Measurements from ENCODE around the gene CEP104. TPM values are rescaled to one million over a fixed set of nuclear protein-coding genes. Genes with fewer than 3 reads are reported as not detected.

The CEP104 gene
- total and polyA plus RNA-seq, 9 of the 15 experiments (the other 6 are each of a cell fraction or from before 2014, with no cell fraction given) = 11.2 to 63.4 (median 42.6) TPM

- Histone ChIP-seq H3K4me1 (replicated peaks in 1 of 2; ENCODE audit: control insufficient read depth in 2 of 2, insufficient read depth in 2 of 2, low read length in 2 of 2) (no peaks in the 10 kb centered on the region), H2AFZ (ENCODE audit: low read depth, low read length) (no peak overlapping the region), H3K4me2 (ENCODE audit: insufficient read depth, low read length) (no peak overlapping the region), H3K36me3 (ENCODE audit: control insufficient read depth, insufficient read depth, low read length) (peaks cover 68% of the 10 kb centered on the region), H4K20me1 (replicated peaks; ENCODE audit: control insufficient read depth, insufficient read depth, low read length) (no peaks in the 10 kb centered on the region), H3K9me3 (replicated peaks; ENCODE audit: control insufficient read depth, insufficient read depth, low read depth, low read length) (no peaks in the 10 kb centered on the region), H3K27ac (ENCODE audit: extremely low read depth, low read depth, low read length) (no peak overlapping the region), H3K4me3 (no peak overlapping the region), H3K79me2 (ENCODE audit: control insufficient read depth, insufficient read depth, low read length) (no peaks in the 10 kb centered on the region), H3K9ac (ENCODE audit: insufficient read depth in 1 of 2, low read depth in 2 of 2, low read length in 2 of 2) (no peak overlapping the region), H3K27me3 (ENCODE audit: control insufficient read depth in 2 of 2, insufficient read depth in 2 of 2, low read length in 2 of 2) (no peaks in the 10 kb centered on the region), H3K9me1 (ENCODE audit: control insufficient read depth, insufficient read depth, low read length) (no peaks in the 10 kb centered on the region)
- ChIA-PET POLR2A (no interaction called here), CTCF (ENCODE audit: low intra/inter-chr PET ratio) (interaction anchor here (0.7 kb wide), 1 partner anchor 100 kb away, joined by 4 read pairs; no protein-coding TSS in a partner anchor)
- intact Hi-C loops (cut with micrococcal nuclease) (no loop called here), in situ Hi-C loops (cut with MboI) (no loop called here)
- FAIRE-seq = no peak
- DNase-seq (ENCODE audit: extremely low read depth in 1 of 4, low spot score in 3 of 4) = no peak
- 95% methylated on average over 5 of the region's 9 CpGs for WGBS (ENCODE audit: insufficient coverage, low coverage, missing lambda C conversion rate)
- no peak for ATAC-seq
- no TSS peak for BruUV-seq (replicated peaks)
- TF ChIP-seq CHAMP1 (IDR thresholded peaks at IDR 0.05) = no peak
- no peak for TF ChIP-seq ZNF280B (CRISPR knock-in tag; IDR thresholded peaks at IDR 0.05)
- no peak for TF ChIP-seq TCFL5 (CRISPR knock-in tag; conservative IDR thresholded peaks at IDR 0.05)
- no peak for TF ChIP-seq ZBTB49 (CRISPR knock-in tag; IDR thresholded peaks at IDR 0.05; ENCODE audit: borderline replicate concordance)
Observed at GRCh38 chr1:3842912-3843311, 14.1 kb downstream of the CEP104 start.
